ENCODE measurements around the gene UTF1. TPM values are rescaled to one million over a fixed set of nuclear protein-coding genes. Genes with fewer than 3 reads are reported as not detected.

UTF1 gene, protein sequence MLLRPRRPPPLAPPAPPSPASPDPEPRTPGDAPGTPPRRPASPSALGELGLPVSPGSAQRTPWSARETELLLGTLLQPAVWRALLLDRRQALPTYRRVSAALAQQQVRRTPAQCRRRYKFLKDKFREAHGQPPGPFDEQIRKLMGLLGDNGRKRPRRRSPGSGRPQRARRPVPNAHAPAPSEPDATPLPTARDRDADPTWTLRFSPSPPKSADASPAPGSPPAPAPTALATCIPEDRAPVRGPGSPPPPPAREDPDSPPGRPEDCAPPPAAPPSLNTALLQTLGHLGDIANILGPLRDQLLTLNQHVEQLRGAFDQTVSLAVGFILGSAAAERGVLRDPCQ
- total RNA-seq: not detected

DNA sequence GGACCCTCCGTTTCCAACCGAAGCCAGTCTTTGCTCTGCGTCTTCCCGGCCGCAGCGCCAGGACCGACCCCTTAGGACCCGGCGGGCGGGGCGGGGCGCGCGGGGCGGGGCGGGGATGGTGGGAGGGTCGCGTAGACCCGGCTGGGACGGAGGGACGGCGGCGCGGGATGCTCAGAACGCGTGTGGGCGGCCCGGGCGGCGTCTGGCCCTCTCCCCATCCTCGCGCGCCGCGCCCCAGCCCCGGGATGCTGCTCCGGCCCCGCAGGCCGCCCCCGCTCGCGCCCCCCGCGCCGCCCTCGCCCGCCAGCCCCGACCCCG lies at the start of gene UTF1:
UTF1 (plus strand) TSS at position 174 of the 318 bp plus-strand sequence; CDS start at position 246, 72 bp downstream.
- CTCF ChIA-PET: no interaction called here
- H3K4me1 Mint-ChIP-seq: peaks cover 22% of the 10 kb centered on the region
- no peak within 1 kb of the TSS for H3K27ac Mint-ChIP-seq
- no peak for ATAC-seq
- H3K9me3 Mint-ChIP-seq (ENCODE audit: low read depth): no peaks in the 10 kb centered on the region
- intact Hi-C loops (cut with DNase I, micrococcal nuclease): loop anchor here in 1 of 2 experiments (10.0 kb wide), 1 partner anchor 445 kb away; the partner anchor contains the start of gene NKX6-2
- no peak within 1 kb of the TSS for H3K4me3 Mint-ChIP-seq
- H3K27me3 Mint-ChIP-seq: peaks cover 48% of the 10 kb centered on the region
- H3K36me3 Mint-ChIP-seq (ENCODE audit: low read depth): no peaks in the 10 kb centered on the region
- POLR2A ChIA-PET: no interaction called here
- no peak for DNase-seq

DNA sequence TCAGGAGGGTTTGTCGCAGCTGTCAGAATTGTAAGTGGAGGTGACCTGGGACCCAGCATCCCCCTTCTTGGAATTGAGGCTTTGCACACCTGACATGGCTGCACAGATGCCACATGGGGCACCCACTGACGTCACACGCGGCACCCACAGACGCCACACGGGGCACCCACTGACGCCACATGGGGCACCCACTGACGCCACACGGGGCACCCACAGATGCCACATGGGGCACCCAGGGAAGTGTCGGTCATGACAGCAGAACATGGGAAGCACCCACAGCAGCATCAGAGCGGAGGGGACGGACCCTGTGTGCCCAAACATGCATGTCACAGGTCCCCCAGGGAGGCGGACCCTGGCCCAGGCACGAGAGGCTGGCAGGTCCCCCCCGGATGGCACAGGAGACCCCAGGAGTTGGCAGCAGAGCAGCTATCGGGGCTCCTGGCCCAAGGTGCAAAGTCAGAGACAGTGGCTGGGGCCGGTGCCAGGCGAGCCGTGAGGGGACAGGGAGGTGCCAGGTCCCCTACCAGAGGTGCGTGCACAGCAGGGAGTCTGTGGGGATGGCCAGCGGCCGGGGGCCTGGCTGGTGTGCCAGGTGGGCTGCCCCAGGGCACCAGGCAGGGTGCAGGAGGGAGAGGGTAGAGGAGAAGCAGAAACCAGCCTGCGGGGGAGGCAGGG lies 48.9 kb upstream of the UTF1 start:
- Mint-ChIP-seq H3K27me3 (no peaks in the 10 kb centered on the region), H3K36me3 (ENCODE audit: low read depth) (no peaks in the 10 kb centered on the region), H3K9me3 (ENCODE audit: low read depth) (peaks cover 11% of the 10 kb centered on the region), H3K27ac (no peak overlapping the region), H3K4me3 (no peak overlapping the region), H3K4me1 (no peaks in the 10 kb centered on the region)
- ChIA-PET CTCF (interaction anchor here (0.6 to 0.7 kb wide), 2 partner anchors 60 to 108 kb away, joined by 3 read pairs; no protein-coding TSS in a partner anchor), POLR2A (no interaction called here)
- intact Hi-C loops (cut with DNase I, micrococcal nuclease): no loop called here
- DNase-seq (no peak), ATAC-seq (no peak)

DNA sequence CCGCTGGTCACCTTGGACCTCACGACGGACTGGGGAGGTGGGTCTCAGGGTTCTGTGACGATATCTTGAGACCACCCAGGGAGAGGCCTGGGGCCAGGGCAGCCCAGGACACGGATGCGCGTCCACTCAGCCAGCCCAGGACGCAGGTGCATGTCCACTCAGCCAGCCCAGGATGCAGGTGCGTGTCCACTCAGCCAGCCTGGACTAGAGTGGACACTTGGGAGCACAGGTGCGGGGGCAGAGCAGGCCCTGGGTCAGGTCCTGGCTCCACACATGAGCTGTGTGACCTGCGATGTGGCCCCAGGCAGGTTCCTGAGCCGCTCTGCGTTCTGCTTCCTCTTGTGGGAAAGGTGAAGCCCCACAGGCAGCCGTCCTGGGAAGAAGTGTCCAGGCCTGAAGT lies 47.8 kb upstream of the UTF1 start:
- Mint-ChIP-seq H3K4me3 (no peak overlapping the region), H3K4me1 (no peaks in the 10 kb centered on the region), H3K9me3 (ENCODE audit: low read depth) (peaks cover 9% of the 10 kb centered on the region), H3K27me3 (no peaks in the 10 kb centered on the region), H3K36me3 (ENCODE audit: low read depth) (no peaks in the 10 kb centered on the region), H3K27ac (no peak overlapping the region)
- ChIA-PET CTCF (no interaction called here), POLR2A (no interaction called here)
- no peak for ATAC-seq
- no peak for DNase-seq
- intact Hi-C loops (cut with DNase I, micrococcal nuclease): no loop called here

DNA sequence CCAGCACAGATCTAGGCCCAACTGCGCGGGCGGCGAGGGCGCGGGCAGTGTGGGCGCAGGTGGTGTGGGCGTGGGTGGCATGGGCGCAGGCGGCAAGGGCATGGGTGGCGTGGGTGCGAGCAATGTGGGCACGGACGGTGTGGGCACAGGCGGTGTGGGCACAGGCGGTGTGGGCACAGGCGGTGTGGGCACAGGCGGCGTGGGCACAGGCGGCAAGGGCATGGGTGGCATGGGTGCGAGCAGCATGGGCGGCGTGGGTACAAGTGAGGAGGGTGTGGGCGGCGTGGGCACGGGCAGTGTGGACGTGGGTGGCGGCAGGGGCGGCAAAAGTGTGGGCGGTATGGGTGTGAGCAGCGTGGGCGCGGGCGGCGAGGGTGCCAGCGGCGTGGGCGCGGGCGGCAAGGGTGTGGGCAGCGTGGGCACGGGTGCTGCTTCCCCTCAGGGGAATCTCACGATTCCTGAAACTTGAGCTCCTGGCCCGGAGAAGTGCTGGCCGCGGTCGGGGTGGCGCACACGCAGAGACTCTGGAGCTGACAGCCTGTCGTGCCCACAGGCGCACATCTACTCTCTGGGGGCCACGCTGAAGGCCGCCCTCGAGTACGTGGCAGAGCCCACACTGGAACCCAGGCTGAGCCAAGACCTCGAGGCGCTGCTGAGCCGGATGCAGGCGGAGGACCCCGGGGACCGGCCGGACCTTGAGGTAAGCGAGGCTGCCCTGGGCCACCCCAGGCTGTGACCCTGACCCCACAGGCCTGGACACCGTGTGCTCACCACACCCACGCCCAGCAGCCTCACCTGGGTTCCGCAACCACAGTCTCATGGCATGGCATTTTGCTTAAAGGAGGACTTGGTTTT lies 47.0 kb upstream of the UTF1 start:
- intact Hi-C loops (cut with DNase I, micrococcal nuclease): no loop called here
- no peaks in the 10 kb centered on the region for H3K4me1 Mint-ChIP-seq
- ChIA-PET CTCF (no interaction called here), POLR2A (no interaction called here)
- ATAC-seq: no peak
- peaks cover under 1% of the 10 kb centered on the region for H3K9me3 Mint-ChIP-seq (ENCODE audit: low read depth)
- H3K27ac Mint-ChIP-seq: no peak overlapping the region
- H3K36me3 Mint-ChIP-seq (ENCODE audit: low read depth): no peaks in the 10 kb centered on the region
- no peaks in the 10 kb centered on the region for H3K27me3 Mint-ChIP-seq
- no peak for DNase-seq
- no peak overlapping the region for H3K4me3 Mint-ChIP-seq

DNA sequence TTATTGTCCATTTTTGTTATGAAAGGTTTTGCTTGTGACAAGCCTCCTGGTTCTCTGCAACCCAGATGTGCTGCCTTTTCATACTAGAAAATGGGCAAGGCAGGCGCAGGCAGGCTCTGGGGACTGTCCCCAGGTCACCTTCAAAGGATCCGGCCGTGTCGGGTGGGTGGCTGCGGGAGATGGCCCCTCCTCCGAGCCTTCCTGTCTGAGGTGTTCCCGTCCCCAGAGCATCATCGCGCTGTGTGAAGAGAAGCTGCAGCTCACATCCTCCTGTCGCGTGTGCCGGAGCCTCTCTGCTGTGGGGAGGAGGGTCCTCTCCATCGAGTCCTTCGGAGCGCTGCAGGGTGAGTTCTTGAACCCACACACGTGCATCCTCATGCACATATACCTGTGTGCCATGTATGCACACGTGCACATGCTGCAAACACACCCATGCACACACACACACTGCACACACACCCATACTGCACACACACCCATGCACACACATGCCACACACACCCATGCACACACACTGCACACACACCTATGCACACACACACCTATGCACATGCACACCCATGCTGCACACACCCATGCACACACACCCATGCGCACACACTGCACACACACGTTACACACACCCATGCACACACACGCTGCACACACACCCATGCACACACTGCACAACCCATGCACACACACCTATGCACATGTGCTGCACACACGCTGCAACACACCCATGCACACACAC lies 46.2 kb upstream of the UTF1 start:
- intact Hi-C loops (cut with DNase I, micrococcal nuclease): no loop called here
- Mint-ChIP-seq H3K36me3 (ENCODE audit: low read depth) (no peaks in the 10 kb centered on the region), H3K4me1 (no peaks in the 10 kb centered on the region), H3K9me3 (ENCODE audit: low read depth) (no peaks in the 10 kb centered on the region), H3K27me3 (no peaks in the 10 kb centered on the region), H3K4me3 (no peak overlapping the region), H3K27ac (no peak overlapping the region)
- DNase-seq: no peak
- ChIA-PET CTCF (interaction anchor here (0.6 kb wide), 1 partner anchor 41 kb away, joined by 4 read pairs; no protein-coding TSS in a partner anchor), POLR2A (no interaction called here)
- no peak for ATAC-seq

DNA sequence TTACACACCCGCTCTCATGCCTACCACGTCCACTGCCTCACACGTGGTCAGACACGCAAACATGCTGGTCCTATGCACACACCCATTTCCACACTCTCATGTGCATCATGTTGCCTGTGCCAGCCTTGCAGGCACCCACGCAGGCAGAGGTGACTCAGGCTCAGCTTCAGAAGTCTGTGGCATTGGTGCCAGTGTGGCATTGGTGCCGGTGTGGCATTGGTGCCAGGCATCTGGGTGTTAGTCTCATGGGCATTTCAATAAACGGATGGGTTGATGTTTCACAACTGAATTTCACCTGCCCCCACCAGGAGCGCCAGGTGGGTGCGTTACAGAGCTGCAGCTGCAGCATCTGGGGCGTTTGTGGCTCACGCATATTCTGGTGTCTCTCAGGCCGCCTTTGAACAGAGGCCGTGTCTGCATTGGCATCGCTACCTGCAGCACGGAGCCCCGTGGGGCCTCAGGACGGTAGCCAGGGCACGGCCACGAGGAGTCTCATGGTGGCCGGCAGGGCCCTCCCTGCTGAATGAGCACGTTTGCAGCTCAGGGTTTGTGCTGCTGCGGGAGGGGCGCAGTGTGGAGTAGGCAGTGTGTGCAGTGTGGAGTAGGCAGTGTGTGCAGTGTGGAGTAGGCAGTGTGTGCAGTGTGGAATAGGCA lies 45.3 kb upstream of the UTF1 start:
- no peak for ATAC-seq
- DNase-seq: no peak
- Mint-ChIP-seq H3K36me3 (ENCODE audit: low read depth) (no peaks in the 10 kb centered on the region), H3K27ac (no peak overlapping the region), H3K4me1 (no peaks in the 10 kb centered on the region), H3K27me3 (no peaks in the 10 kb centered on the region), H3K4me3 (no peak overlapping the region), H3K9me3 (ENCODE audit: low read depth) (no peaks in the 10 kb centered on the region)
- ChIA-PET POLR2A (no interaction called here), CTCF (no interaction called here)
- intact Hi-C loops (cut with DNase I, micrococcal nuclease): no loop called here

DNA sequence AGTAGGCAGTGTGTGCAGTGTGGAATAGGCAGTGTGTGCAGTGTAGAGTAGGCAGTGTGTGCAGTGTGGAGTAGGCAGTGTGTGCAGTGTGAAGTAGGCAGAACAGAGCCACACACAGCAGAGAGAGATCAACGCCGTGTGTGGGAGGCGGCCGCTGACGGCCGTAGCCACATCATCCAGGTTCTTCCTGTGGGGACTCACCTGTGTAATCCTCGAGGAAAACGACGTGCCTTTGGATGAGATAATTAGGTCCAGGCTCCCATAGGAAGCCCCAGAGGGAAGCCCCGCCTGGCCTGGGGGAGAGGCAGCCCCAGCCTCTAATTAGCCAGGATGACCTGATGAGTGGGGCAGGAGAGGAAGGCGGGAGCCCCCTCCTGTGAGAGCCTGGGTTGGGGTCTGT lies 44.6 kb upstream of the UTF1 start:
- no peak for ATAC-seq
- ChIA-PET POLR2A (no interaction called here), CTCF (no interaction called here)
- no peaks in the 10 kb centered on the region for H3K36me3 Mint-ChIP-seq (ENCODE audit: low read depth)
- no peak overlapping the region for H3K4me3 Mint-ChIP-seq
- H3K4me1 Mint-ChIP-seq: no peaks in the 10 kb centered on the region
- H3K27me3 Mint-ChIP-seq: no peaks in the 10 kb centered on the region
- no peaks in the 10 kb centered on the region for H3K9me3 Mint-ChIP-seq (ENCODE audit: low read depth)
- intact Hi-C loops (cut with DNase I, micrococcal nuclease): no loop called here
- no peak for DNase-seq
- no peak overlapping the region for H3K27ac Mint-ChIP-seq

DNA sequence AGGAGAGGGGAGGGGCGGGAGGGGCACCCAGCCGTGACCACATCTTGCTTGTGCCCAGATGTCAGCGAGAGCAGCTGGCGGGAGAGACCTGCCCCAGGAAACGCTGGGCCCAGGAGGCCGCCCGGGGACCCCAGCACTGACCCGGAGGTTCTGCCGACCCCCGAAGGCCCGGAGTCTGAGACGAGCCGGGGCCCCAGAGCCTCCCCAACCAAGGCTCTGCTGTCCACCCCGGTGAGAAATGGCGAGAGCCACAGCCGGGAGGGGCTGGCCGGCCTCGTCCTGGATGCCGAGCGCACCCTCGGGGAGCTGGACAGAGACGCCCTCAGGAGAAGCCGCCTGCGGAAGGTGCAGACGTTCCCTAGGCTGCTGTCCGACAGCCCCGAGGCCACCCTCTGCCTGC lies 44.1 kb upstream of the UTF1 start:
- DNase-seq: no peak
- Mint-ChIP-seq H3K27me3 (no peaks in the 10 kb centered on the region), H3K9me3 (ENCODE audit: low read depth) (no peaks in the 10 kb centered on the region), H3K4me1 (no peaks in the 10 kb centered on the region), H3K27ac (no peak overlapping the region), H3K36me3 (ENCODE audit: low read depth) (no peaks in the 10 kb centered on the region), H3K4me3 (no peak overlapping the region)
- CTCF ChIA-PET: no interaction called here
- intact Hi-C loops (cut with DNase I, micrococcal nuclease): no loop called here
- POLR2A ChIA-PET: no interaction called here
- no peak for ATAC-seq

DNA sequence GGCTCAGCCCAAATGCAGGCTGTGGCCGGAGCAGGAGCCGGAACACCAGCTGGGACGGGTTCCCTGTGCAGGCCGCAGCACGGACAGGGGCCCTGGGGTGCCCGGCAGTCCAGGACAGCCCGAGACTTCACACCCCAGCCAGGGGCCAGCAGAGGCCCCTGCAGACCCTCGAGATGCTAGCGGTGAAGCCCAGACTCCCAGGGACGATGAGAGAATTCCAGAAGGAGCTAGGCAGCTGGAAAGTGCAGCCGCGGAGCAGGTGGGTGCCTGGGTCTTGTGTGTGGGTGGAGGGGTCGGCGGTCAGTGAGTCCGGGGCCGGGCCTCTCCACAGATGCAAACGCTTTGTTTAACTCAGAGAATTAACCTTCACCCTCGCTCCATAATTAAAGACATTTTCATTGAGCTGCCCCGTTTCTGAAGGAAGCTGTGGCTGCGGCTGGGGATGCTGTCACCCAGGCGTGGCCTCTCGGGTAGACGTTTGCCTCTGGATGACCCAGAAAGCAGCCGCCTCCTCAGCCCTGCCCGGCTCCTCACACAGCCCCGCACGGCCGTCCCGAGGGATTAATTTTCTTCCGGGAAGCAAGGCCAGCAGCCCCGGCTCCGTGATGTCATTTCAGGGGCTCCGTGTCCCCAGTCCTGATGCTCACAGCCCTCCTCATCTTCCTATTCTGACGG lies 43.5 kb upstream of the UTF1 start:
- ChIA-PET CTCF (no interaction called here), POLR2A (no interaction called here)
- intact Hi-C loops (cut with DNase I, micrococcal nuclease): no loop called here
- H3K27me3 Mint-ChIP-seq: no peaks in the 10 kb centered on the region
- no peaks in the 10 kb centered on the region for H3K4me1 Mint-ChIP-seq
- DNase-seq: no peak
- no peak overlapping the region for H3K27ac Mint-ChIP-seq
- no peaks in the 10 kb centered on the region for H3K9me3 Mint-ChIP-seq (ENCODE audit: low read depth)
- ATAC-seq: no peak
- no peak overlapping the region for H3K4me3 Mint-ChIP-seq
- H3K36me3 Mint-ChIP-seq (ENCODE audit: low read depth): no peaks in the 10 kb centered on the region

DNA sequence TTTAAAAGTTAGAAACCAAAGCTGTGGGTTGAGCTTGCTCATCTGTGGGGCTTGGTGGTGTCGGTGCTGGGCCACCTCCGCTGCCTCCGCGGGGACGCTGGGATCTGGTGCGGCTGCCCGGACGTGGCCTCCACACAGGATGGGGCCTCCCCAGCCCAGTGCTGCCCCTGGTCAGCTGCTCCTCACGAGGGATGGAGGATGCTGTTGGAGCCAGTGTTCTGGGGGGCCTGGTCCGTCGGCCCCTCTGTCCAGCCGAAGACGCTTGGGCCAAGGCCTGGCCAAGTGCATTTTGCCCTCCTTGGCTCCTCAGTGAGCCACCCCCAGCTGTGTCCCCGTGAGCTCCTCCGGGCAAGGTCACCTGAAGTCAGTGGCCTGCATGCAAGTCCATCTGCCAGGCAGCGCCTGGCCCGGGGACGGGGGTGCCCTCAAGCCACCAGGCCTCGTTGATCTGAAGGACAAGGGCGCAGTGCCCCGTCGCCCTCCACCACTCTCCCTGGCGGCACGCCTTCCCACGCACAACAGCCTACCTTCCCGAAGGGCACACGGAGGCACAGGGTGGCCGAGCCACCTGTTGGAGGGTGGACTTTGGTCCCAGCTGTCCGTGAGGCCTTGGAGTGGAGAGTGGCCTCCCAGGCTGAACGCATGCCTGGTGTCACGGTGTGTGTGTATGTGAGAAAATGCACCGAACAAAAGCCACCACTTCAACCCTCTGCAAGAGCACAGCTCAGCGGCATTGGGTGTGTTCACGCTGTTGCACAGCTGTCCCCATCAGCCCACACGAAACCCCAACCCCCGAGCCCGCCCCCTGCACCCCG lies 42.7 kb upstream of the UTF1 start:
- POLR2A ChIA-PET: no interaction called here
- no peaks in the 10 kb centered on the region for H3K9me3 Mint-ChIP-seq (ENCODE audit: low read depth)
- intact Hi-C loops (cut with DNase I, micrococcal nuclease): no loop called here
- no peaks in the 10 kb centered on the region for H3K4me1 Mint-ChIP-seq
- CTCF ChIA-PET: no interaction called here
- DNase-seq (no peak), ATAC-seq (no peak)
- no peak overlapping the region for H3K27ac Mint-ChIP-seq
- H3K36me3 Mint-ChIP-seq (ENCODE audit: low read depth): no peaks in the 10 kb centered on the region
- no peak overlapping the region for H3K4me3 Mint-ChIP-seq
- peaks cover 3% of the 10 kb centered on the region for H3K27me3 Mint-ChIP-seq

All from activated CD4-positive, alpha-beta T cell treated with anti-CD3 and anti-CD28 coated beads for 36 hours (primary cell).